ENCODE measurements around the gene IFI16. TPM values are rescaled to one million over a fixed set of nuclear protein-coding genes. Genes with fewer than 3 reads are reported as not detected.
"Not testable (repeated sequence)": the region's sequence is repeated elsewhere in the genome, so short reads cannot be mapped to it uniquely, and the experiment has no call there.

Gene IFI16
- total and polyA plus RNA-seq, 8 donors = 3.1 to 29.0 (median 12.3) TPM

GRCh38 chr1:159014003-159014571 lies 4.4 kb downstream of the IFI16 start:
- Histone ChIP-seq H3K36me3 (no peaks in the 10 kb centered on the region), H3K4me1 (no peaks in the 10 kb centered on the region), H3K9me3 (no peaks in the 10 kb centered on the region), H3K27ac (no peak overlapping the region), H3K27me3 (no peaks in the 10 kb centered on the region), H3K4me3 (peak overlapping the region in 1 of 4 donors; percentile 36)
- FAIRE-seq = no peak
- TF ChIP-seq, protein P1, sequence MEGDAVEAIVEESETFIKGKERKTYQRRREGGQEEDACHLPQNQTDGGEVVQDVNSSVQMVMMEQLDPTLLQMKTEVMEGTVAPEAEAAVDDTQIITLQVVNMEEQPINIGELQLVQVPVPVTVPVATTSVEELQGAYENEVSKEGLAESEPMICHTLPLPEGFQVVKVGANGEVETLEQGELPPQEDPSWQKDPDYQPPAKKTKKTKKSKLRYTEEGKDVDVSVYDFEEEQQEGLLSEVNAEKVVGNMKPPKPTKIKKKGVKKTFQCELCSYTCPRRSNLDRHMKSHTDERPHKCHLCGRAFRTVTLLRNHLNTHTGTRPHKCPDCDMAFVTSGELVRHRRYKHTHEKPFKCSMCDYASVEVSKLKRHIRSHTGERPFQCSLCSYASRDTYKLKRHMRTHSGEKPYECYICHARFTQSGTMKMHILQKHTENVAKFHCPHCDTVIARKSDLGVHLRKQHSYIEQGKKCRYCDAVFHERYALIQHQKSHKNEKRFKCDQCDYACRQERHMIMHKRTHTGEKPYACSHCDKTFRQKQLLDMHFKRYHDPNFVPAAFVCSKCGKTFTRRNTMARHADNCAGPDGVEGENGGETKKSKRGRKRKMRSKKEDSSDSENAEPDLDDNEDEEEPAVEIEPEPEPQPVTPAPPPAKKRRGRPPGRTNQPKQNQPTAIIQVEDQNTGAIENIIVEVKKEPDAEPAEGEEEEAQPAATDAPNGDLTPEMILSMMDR (IDR thresholded peaks at IDR 0.05) = no peak
- intact Hi-C loops (cut with DNase I) = no loop called here
- no peak for ATAC-seq
- no peak for DNase-seq
- 71 to 80% methylated on average over 3 of the region's 3 CpGs for WGBS, 2 donors

GRCh38 chr1:159014851-159015250 lies 5.1 kb downstream of the IFI16 start:
- ATAC-seq = no peak
- 44 to 58% methylated on average over 3 of the region's 3 CpGs for WGBS, 2 donors
- peak overlapping the region in 1 of 4 donors; percentile 24 for H3K27ac ChIP-seq
- H3K27me3 ChIP-seq = no peaks in the 10 kb centered on the region
- H3K4me3 ChIP-seq = peak overlapping the region in 1 of 4 donors; percentile 7
- DNase-seq = no peak
- intact Hi-C loops (cut with DNase I) = no loop called here
- no peak for FAIRE-seq
- no peaks in the 10 kb centered on the region for H3K36me3 ChIP-seq
- H3K4me1 ChIP-seq = no peaks in the 10 kb centered on the region
- H3K9me3 ChIP-seq = no peaks in the 10 kb centered on the region
- TF ChIP-seq, protein P1 (IDR thresholded peaks at IDR 0.05) = no peak

- ATAC-seq (peak in 3 of 4 donors; percentile 76 to 92 (median 90)), DNase-seq (peak in 1 of 6 donors; percentile 64), FAIRE-seq (no peak)
- Histone ChIP-seq H3K4me3 (peak overlapping the region in 1 of 4 donors; percentile 7), H3K27ac (peak overlapping the region in 2 of 4 donors; percentile 24 to 44), H3K36me3 (no peaks in the 10 kb centered on the region), H3K9me3 (no peaks in the 10 kb centered on the region), H3K4me1 (no peaks in the 10 kb centered on the region), H3K27me3 (no peaks in the 10 kb centered on the region)
- TF ChIP-seq, protein P1 (IDR thresholded peaks at IDR 0.05) = no peak
- 54 to 64% methylated on average over 4 of the region's 4 CpGs for WGBS, 2 donors
- intact Hi-C loops (cut with DNase I) = no loop called here
Observed at GRCh38 chr1:159015440-159015909, 5.8 kb downstream of the IFI16 start.

GRCh38 chr1:159023723-159024122 lies 14.0 kb downstream of the IFI16 start:
- H3K36me3 ChIP-seq = no peaks in the 10 kb centered on the region
- DNase-seq = no peak
- no peak for ATAC-seq
- no peak overlapping the region for H3K4me3 ChIP-seq
- 61 to 67% methylated on average over 10 of the region's 10 CpGs for WGBS, 2 donors
- H3K9me3 ChIP-seq = no peaks in the 10 kb centered on the region
- TF ChIP-seq, protein P1 (IDR thresholded peaks at IDR 0.05) = no peak
- no peak for FAIRE-seq
- no peaks in the 10 kb centered on the region for H3K27me3 ChIP-seq
- H3K4me1 ChIP-seq = no peaks in the 10 kb centered on the region
- intact Hi-C loops (cut with DNase I) = no loop called here
- no peak overlapping the region for H3K27ac ChIP-seq

GRCh38 chr1:159025043-159025442 lies 15.3 kb downstream of the IFI16 start:
- H3K27me3 ChIP-seq = no peaks in the 10 kb centered on the region
- ATAC-seq (no peak), DNase-seq (no peak), FAIRE-seq (no peak)
- H3K36me3 ChIP-seq = no peaks in the 10 kb centered on the region
- H3K4me1 ChIP-seq = no peaks in the 10 kb centered on the region
- H3K27ac ChIP-seq = no peak overlapping the region
- TF ChIP-seq, protein P1 (IDR thresholded peaks at IDR 0.05) = no peak
- H3K4me3 ChIP-seq = no peak overlapping the region
- 80 to 87% methylated on average over 7 of the region's 7 CpGs for WGBS, 2 donors
- intact Hi-C loops (cut with DNase I) = no loop called here
- H3K9me3 ChIP-seq = no peaks in the 10 kb centered on the region

GRCh38 chr1:159026841-159027240 lies 17.1 kb downstream of the IFI16 start:
- H3K36me3 ChIP-seq; FAIRE-seq; H3K27ac ChIP-seq; intact Hi-C loops (cut with DNase I); DNase-seq; H3K27me3 ChIP-seq; H3K4me1 ChIP-seq; H3K9me3 ChIP-seq; H3K4me3 ChIP-seq; ATAC-seq: not testable (repeated sequence)
- 72 to 85% methylated on average over 2 of the region's 2 CpGs for WGBS, 2 donors
